HL-60/S4 treated with phorbol 12-myristate 13-acetate at 8.2 ng/mL for 4 days and 3 days (cell line): ENCODE results near the gene DIP2C.
"Not testable (repeated sequence)": the region's sequence is repeated elsewhere in the genome, so short reads cannot be mapped to it uniquely, and the experiment has no call there.

Source experiments
- in situ Hi-C: fragments of 300-500 bp; cut with MboI; formaldehyde crosslinking; loops from 2 replicates; pipeline ENCODE4 v1.15.0; 2022; ENCODE audit warnings: low sequenced_read_pairs

The DIP2C gene

DNA sequence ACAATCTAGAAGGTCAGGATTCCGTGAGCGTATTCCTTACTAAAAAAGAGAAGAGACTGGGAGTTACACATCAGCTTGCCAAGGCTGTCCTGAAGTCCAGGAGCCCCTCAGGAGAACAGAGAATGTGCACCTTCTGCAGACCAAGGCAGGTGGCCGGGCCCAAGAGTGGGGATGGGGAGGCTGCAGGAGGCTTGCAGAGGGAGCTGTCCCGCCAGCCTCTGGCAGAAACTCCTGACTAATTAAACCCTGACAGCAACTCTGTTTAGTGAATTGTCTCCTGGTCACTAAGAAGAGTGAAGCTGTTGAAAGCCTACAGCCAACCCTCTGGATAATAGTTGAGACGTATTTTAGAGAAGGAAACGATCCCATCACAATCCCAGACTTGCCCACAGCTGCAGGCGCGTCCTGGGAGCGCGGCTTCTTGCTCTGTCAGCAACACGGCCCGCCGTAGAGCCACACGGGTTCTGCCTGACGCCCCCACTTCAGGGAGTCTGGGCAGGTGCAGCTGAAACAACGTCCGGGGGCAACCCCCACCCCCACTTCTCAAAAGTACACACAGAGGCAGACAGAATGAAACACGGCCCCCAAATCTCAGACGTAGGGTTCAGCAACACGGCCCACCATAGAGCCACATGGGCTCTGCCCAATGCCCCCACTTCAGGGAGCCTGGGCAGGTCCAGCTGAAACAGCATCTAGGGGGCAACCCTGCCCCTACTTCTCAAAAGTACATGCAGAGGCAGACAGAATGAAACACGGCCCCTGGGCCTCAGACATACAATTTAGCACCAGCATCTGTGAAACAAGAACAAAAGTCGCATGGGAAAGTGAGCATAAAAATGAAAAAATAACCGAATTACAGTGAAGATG is 45.2 kb downstream of the DIP2C start:
- in situ Hi-C loops = no loop called here

GRCh38 chr10:642186-642890 is 47.1 kb downstream of the DIP2C start:
- in situ Hi-C loops = no loop called here

DNA sequence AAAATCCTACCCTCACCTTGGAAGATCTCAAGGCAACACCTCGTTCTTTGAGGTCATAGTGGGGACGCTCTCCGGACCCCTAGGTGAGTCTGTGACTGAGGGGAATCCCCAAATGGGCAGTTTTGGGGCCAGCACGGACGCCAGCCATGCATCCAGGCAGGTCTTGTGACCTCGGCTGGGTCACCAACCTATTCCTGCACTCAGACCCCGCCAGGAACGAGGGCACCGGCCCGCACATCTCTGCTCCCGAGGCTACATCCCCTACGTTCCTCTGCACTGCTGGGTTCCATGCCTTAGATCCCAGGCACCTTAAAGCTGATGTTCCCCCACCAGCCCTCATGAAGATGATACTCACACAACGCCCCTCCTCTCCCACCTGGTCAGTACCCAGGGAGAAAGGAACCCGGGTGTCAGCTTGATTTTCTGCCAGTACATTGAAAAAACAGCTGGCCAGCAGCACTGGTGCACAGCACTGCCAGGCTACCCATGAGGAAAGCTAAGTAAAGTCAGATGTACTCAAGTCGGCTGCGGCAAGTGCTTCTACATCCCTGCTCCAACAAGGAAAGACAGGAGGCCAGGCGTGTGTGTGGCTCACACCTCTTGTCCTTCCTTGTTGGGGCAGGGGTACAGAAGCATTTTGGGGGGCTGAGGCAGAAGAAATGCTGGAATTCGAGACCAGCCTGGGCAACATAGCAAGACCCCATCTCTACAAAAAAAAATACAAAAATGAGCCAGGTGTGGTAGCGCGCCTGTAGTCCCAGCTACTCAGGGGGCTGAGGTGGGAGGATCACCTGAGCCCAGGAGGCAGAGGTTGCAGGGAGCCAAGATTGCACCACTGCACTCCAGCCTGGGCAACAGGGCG is 48.1 kb downstream of the DIP2C start:
- in situ Hi-C loops = no loop called here

- in situ Hi-C loops = no loop called here
Measured at GRCh38 chr10:640673-641045, 48.8 kb downstream of the DIP2C start.

DNA sequence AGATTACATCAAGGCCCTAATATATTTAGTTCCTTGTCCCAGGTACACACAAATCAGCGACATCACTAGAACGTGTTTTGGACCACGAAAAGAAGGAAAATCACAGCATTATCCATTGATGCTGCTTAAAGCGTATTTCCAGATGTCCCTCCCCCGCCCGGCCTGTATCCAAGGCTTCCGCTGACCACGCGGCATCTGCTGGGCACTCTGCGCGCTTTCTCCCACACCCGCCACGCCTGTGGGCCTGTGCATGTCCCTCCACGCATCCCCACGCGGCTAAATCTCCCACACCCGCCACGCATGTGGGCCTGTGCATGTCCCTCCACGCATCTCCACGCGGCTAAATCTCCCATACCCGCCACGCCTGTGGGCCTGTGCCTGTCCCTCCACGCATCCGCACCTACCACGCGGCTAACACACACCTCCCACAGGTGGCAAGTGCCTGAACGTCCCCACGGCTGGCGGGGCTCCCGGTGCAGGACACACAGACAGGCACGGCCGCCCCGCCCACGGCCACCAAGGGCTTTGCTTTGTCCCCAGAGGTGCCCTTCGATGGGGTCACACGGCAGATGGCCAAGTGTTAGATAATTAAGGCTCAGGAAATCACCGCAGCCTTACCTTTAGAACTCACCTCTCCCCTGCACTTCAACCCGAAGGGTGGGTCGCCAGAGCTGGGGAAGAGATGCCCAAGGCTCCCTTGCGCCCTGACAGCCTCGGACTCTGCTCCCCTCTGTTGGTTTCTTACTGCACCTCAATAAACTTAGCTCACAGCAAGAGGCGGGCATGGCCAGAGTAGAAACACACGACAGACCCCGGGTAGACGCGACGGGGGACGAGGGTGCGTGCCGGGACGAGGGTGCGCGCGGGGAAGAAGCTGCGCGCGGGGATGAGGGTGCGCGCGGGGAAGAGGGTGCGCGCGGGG is 49.5 kb downstream of the DIP2C start:
- in situ Hi-C loops = no loop called here

DNA sequence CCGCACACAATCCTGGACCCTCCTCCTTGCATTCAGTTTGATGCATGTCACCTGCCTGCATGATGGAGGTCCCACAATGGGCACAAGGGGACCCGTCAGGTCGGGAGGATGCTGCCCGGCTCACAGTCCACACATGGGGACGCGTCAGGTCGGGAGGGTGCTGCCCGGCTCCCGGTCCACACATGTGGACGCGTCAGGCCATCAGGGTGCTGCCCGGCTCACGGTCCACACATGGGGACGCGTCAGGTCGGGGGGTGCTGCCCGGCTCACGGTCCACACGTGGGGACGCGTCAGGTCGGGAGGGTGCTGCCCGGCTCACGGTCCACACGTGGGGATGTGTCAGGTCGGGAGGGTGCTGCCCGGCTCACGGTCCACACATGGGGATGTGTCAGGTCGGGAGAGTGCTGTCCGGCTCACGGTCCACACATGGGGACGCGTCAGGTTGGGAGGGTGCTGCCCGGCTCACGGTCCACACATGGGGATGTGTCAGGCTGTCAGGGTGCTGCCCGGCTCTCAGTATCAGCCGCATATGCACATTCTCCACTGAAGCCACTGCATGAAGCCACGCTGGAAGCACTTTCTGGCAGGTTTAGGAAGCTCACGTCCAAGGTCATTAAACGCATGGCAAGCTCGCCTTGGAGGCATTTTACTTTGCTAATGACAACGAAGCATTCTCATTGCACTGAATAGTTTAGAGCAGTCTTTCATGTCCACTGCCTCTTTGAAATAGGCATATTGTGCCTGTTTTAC is 50.3 kb downstream of the DIP2C start:
- in situ Hi-C loops = no loop called here

- in situ Hi-C loops = no loop called here
Measured at GRCh38 chr10:637771-638195, 51.7 kb downstream of the DIP2C start.

DNA sequence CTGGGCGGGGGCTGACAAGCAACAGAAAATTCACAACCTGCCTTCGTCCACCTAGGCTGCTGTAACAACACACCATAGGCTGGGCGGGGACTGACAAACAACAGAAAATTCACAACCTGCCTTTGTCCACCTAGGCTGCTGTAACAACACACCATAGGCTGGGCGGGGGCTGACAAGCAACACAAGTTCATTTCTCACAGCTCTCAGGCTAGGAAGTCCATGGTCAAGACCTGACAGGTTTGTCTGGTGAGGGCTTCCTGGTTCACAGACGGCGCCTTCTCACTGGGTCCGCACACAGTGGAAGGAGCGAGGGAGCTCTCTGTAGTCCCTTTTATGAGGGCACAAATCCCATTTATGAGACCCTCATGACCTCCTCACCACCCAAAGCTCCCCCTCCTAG is 52.2 kb downstream of the DIP2C start:
- in situ Hi-C loops = no loop called here

DNA sequence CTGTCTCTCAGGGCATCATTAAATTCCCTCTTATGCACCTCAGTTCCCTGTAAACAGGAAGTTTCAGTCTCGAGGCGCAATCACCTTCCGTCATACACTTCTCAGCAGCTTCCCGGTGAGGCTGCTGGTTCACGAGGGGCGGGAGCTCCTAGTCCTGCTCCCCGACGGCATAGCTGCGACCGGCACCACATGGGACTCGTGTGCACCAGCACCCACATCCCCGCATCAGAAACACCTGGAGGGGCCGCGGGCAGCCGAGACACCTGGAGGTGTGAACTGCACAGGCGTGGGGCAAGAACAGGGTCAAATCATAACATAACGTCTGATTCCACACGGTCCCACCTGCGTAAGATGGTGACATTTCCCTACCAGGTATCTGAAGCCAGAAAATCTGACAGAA is 52.7 kb downstream of the DIP2C start:
- in situ Hi-C loops = no loop called here

GRCh38 chr10:636016-636730 is 53.3 kb downstream of the DIP2C start:
- in situ Hi-C loops = no loop called here

DNA sequence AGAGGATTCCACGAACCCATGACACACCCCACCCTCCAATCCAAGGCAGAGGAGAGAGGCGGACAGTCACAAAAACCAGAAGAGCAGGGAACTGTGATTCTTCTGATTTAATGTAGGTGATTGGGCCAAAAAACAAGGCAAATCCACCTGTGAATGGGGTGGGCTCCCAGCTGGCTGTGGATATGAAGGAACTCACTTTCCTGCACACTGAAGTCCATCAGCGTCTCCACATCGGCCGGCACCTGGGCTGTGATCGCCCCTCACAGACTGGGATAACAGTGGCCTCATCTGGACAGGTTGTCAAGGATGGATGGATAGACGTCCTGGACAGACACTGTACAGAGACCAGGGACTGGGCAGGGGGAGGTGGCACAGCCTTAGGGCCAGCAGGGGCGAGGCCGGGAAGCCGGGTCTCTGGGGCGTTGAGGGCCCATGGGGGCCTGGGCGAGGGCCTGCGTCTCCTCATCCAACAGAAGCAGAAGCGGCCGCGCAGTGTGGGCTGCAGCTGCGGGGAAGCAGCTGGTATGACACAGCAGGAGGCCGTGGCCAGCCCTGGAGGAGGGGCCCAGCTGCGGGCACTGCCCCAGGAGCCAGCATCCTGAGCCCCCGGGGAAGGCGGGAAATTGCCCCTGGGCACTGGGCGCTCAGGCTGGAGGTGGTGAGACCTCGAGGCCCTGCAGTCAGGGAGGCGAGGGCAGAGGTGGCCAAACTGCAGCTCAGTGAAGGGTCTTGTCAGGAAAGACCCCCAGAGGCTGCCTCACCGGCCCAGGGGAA is 54.2 kb downstream of the DIP2C start:
- in situ Hi-C loops = no loop called here

DNA sequence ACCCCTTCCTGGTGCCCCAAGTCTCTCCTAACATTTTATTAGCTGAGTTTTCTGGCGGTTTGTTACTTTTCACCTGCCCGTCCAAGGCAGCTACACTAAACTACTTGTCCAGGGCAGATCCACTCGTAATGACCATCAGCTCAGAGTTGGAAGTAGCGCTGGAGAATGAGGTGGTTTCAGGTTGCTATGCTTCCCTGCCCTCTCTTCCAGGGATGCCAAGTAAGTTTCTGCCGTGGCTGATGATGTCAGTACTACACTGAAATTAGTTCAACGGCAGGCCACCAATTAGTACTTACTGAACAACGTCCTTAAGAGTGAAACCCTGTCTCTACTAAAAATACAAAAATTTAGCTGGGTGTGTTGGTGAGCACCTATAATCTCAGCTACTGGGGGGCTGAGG is 55.2 kb downstream of the DIP2C start:
- in situ Hi-C loops = no loop called here

- in situ Hi-C loops = no loop called here
Measured at GRCh38 chr10:633279-634245, 55.9 kb downstream of the DIP2C start.

- in situ Hi-C loops = not testable (repeated sequence)
Measured at GRCh38 chr10:632807-633177, 56.7 kb downstream of the DIP2C start.

DNA sequence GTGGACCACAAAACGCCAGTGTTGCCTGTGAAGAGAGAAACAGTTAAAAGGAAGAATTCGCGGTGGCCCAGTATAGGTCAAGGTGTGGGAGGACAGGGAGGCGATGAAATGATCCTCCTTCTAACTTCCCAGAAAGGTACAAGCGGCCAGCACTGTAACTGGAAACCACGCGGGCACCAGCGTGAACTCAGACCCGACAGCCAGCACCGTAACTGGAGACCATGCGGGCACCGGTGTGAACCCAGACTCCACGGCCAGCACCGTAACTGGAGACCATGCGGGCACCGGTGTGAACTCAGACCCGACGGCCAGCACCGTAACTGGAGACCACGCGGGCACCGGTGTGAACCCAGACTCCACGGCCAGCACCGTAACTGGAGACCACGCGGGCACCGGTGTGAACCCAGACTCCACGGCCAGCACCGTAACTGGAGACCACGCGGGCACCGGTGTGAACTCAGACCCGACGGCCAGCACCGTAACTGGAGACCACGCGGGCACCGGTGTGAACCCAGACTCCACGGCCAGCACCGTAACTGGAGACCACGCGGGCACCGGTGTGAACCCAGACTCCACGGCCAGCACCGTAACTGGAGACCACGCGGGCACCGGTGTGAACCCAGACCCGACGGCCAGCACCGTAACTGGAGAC is 57.2 kb downstream of the DIP2C start:
- in situ Hi-C loops = not testable (repeated sequence)

DNA sequence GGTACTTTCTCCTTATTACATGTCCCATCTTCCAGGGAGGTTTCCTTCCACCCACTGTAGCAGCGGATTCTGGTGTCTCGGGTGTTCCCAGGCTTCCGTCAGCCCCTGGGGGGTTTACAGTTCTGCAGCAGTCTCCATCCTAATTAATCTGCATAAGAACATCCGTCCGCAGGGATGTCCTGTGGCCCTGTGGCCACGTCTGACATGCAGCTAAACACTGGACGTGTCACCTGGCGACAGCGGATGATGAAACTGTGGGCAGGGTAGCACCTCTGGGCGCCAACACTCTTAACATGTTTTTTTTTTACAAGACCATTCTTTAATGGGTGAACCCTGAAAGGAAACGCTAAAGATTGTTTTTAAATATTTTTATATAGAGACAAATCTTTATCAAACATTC is 58.2 kb downstream of the DIP2C start:
- in situ Hi-C loops = no loop called here
